CD4-positive, alpha-beta memory T cell (primary cell): ENCODE measurements around the gene TBX2. TPM values are rescaled to one million over a fixed set of nuclear protein-coding genes. Genes with fewer than 3 reads are reported as not detected.
A peak's percentile ranks its signal among the peaks of the same experiment; 100 is the strongest.
"Not testable (repeated sequence)": the region's sequence is repeated elsewhere in the genome, so short reads cannot be mapped to it uniquely, and the experiment has no call there.

Source experiments
- CTCF ChIA-PET: fragments of 350-600 bp; sonication (Branson Sonifier 250); formaldehyde crosslinking; loops from one replicate; lab custom pipeline; 2021; ENCODE audit warnings: inconsistent platforms; ENCODE audit not compliant: partially characterized antibody; lab: Charles Lee
- POLR2A ChIA-PET: fragments of 350-600 bp; sonication (Branson Sonifier 250); formaldehyde crosslinking; loops from one replicate; lab custom pipeline; 2021; ENCODE audit not compliant: partially characterized antibody; lab: Charles Lee
- DNase-seq, 5 donors: peaks; one replicate each; pipeline versions ENCODE4 v3.0.0 to v3.0.0-alpha.2; 2020 to 2022; ENCODE audit warnings: mixed read lengths in 1 of 5
- H3K27ac ChIP-seq: one replicate; pipeline ENCODE4 v1.7.0; 2013; ENCODE audit warnings: low read depth, low read length
- H3K27me3 ChIP-seq: 2 replicates; pipeline ENCODE4 v1.7.0; 2013; ENCODE audit warnings: mild to moderate bottlenecking, low read length, moderate library complexity; ENCODE audit not compliant: insufficient read depth
- H3K36me3 ChIP-seq: 2 replicates; pipeline ENCODE4 v1.7.0; 2013; ENCODE audit warnings: mild to moderate bottlenecking, low read length, moderate library complexity; ENCODE audit not compliant: insufficient read depth
- H3K4me1 ChIP-seq: 2 replicates; pipeline ENCODE4 v1.7.0; 2013; ENCODE audit warnings: mild to moderate bottlenecking, low read length, moderate library complexity; ENCODE audit not compliant: insufficient read depth
- H3K4me3 ChIP-seq, 2 donors: one replicate each; pipeline ENCODE4 v1.7.0; 2013; ENCODE audit warnings: low read length in 2 of 2, mild to moderate bottlenecking in 1 of 2
- H3K9me3 ChIP-seq, 2 donors: one replicate each; pipeline ENCODE4 v1.7.0; 2013; ENCODE audit warnings: low read length in 2 of 2, control low read depth in 1 of 2; ENCODE audit not compliant: control insufficient read depth in 1 of 2
- H3K27ac Mint-ChIP-seq, 7 donors: one replicate each; pipeline ENCODE4 v1.8.0; 2020 to 2021; ENCODE audit warnings: mixed read lengths in 7 of 7, mild to moderate bottlenecking in 6 of 7, inconsistent platforms in 3 of 7, moderate library complexity in 3 of 7
- H3K27me3 Mint-ChIP-seq, 2 donors: one replicate each; pipeline ENCODE4 v1.8.0; 2020 to 2021; ENCODE audit warnings: mixed read lengths in 2 of 2
- H3K36me3 Mint-ChIP-seq, 2 donors: one replicate each; pipeline ENCODE4 v1.8.0; 2020 to 2021; ENCODE audit warnings: mixed read lengths in 2 of 2, inconsistent platforms in 1 of 2, mild to moderate bottlenecking in 1 of 2
- H3K4me1 Mint-ChIP-seq, 4 donors: one replicate each; pipeline ENCODE4 v1.8.0; 2020 to 2021; ENCODE audit warnings: mixed read lengths in 4 of 4, mild to moderate bottlenecking in 1 of 4
- H3K4me3 Mint-ChIP-seq, 8 donors: one replicate each; pipeline ENCODE4 v1.8.0; 2020 to 2021; ENCODE audit warnings: mixed read lengths in 8 of 8, mild to moderate bottlenecking in 7 of 8, moderate library complexity in 6 of 8, inconsistent platforms in 3 of 8
- H3K9me3 Mint-ChIP-seq, 8 donors: one replicate each; pipeline ENCODE4 v1.8.0; 2020 to 2021; ENCODE audit warnings: mixed read lengths in 8 of 8, mild to moderate bottlenecking in 5 of 8, inconsistent platforms in 3 of 8, moderate library complexity in 1 of 8
- intact Hi-C: fragments of 100-400 bp; cut with micrococcal nuclease; formaldehyde crosslinking; loops from one replicate; pipeline ENCODE4 v1.15.1; 2023
- polyA plus RNA-seq, 2 donors: library from polyadenylated mRNA; unstranded; fragments of 300-500 nt; fragmentation: Illumina TruSeq; gene quantifications; one replicate each; pipeline ENCODE4 v1.2.3, GENCODE V29; 2021
- total RNA-seq, 2 experiments: library from RNA; stranded (reverse); gene quantifications; one replicate each; pipeline ENCODE4 v1.2.3, GENCODE V29; 2021

The TBX2 gene
- total and polyA plus RNA-seq, 4 experiments from 2014 or later = not detected

GRCh38 chr17:61449140-61449539, 49.5 kb downstream of the TBX2 start:
- POLR2A ChIA-PET, intact Hi-C loops: not testable (repeated sequence)

GRCh38 chr17:61449707-61450640, 50.3 kb downstream of the TBX2 start:
- Mint-ChIP-seq H3K36me3 (peaks cover 0 to 3% of the 10 kb centered on the region in 2 donors), H3K27me3 (peaks cover 36 to 45% of the 10 kb centered on the region in 2 donors), H3K4me3 (no peak overlapping the region), H3K27ac (no peak overlapping the region), H3K4me1 (peaks cover 10 to 25% (median 18%) of the 10 kb centered on the region in 4 donors), H3K9me3 (peaks cover 0 to 3% (median 0%) of the 10 kb centered on the region in 8 donors)
- Histone ChIP-seq H3K9me3 (no peaks in the 10 kb centered on the region), H3K4me1 (peaks cover 5% of the 10 kb centered on the region), H3K27me3 (peaks cover 22% of the 10 kb centered on the region), H3K27ac (no peak overlapping the region), H3K36me3 (no peaks in the 10 kb centered on the region), H3K4me3 (no peak overlapping the region)
- POLR2A ChIA-PET = interaction anchor here (0.6 kb wide), 1 partner anchor 380 kb away, joined by 3 read pairs; no protein-coding TSS in a partner anchor
- CTCF ChIA-PET = interaction anchor here (0.7 to 1.9 kb wide), 2 partner anchors 38 to 229 kb away, joined by 3 to 7 read pairs; no protein-coding TSS in a partner anchor
- intact Hi-C loops = no loop called here
- DNase-seq = no peak

More at GRCh38 chr17:61449140-61449539, 49.5 kb downstream of the TBX2 start:
- Mint-ChIP-seq H3K4me1 (peaks cover 10 to 22% (median 14%) of the 10 kb centered on the region in 4 donors), H3K27me3 (peaks cover 35 to 46% of the 10 kb centered on the region in 2 donors)
- not testable (repeated sequence) for DNase-seq, H3K36me3 ChIP-seq, H3K9me3 ChIP-seq, H3K36me3 Mint-ChIP-seq, H3K4me3 ChIP-seq, H3K27ac Mint-ChIP-seq, H3K4me1 ChIP-seq, H3K27ac ChIP-seq, H3K4me3 Mint-ChIP-seq, H3K9me3 Mint-ChIP-seq
- peaks cover 22% of the 10 kb centered on the region for H3K27me3 ChIP-seq
- CTCF ChIA-PET = interaction anchor here (0.7 to 1.9 kb wide), 3 partner anchors 9 to 228 kb away, joined by 3 to 7 read pairs (median 4); no protein-coding TSS in a partner anchor

GRCh38 chr17:61450641-61451537, 51.2 kb downstream of the TBX2 start:
- intact Hi-C loops = no loop called here
- CTCF ChIA-PET = no interaction called here

GRCh38 chr17:61451538-61452300, 52.1 kb downstream of the TBX2 start:
- Mint-ChIP-seq H3K27me3 (peaks cover 40 to 52% of the 10 kb centered on the region in 2 donors), H3K36me3 (peaks cover 0 to 3% of the 10 kb centered on the region in 2 donors), H3K4me3 (peak overlapping the region in 1 of 8 donors; percentile 71), H3K9me3 (peaks cover 0 to 3% (median 0%) of the 10 kb centered on the region in 8 donors), H3K4me1 (peaks cover 13 to 34% (median 23%) of the 10 kb centered on the region in 4 donors), H3K27ac (no peak overlapping the region)
- Histone ChIP-seq H3K9me3 (no peaks in the 10 kb centered on the region), H3K36me3 (no peaks in the 10 kb centered on the region), H3K27me3 (peaks cover 22% of the 10 kb centered on the region), H3K4me1 (peaks cover 5% of the 10 kb centered on the region), H3K4me3 (no peak overlapping the region), H3K27ac (no peak overlapping the region)
- intact Hi-C loops = no loop called here
- DNase-seq = no peak
- ChIA-PET POLR2A (no interaction called here), CTCF (interaction anchor here (0.5 kb wide), 1 partner anchor 480 kb away, joined by 3 read pairs; no protein-coding TSS in a partner anchor)

More at GRCh38 chr17:61450641-61451537, 51.2 kb downstream of the TBX2 start:
- peaks cover 13 to 34% (median 23%) of the 10 kb centered on the region in 4 donors for H3K4me1 Mint-ChIP-seq
- peaks cover 0 to 3% of the 10 kb centered on the region in 2 donors for H3K36me3 Mint-ChIP-seq
- Histone ChIP-seq H3K36me3 (no peaks in the 10 kb centered on the region), H3K9me3 (no peaks in the 10 kb centered on the region), H3K4me1 (peaks cover 5% of the 10 kb centered on the region), H3K4me3 (no peak overlapping the region), H3K27ac (no peak overlapping the region), H3K27me3 (peaks cover 22% of the 10 kb centered on the region)
- POLR2A ChIA-PET = interaction anchor here (0.6 kb wide), 1 partner anchor 379 kb away, joined by 3 read pairs; no protein-coding TSS in a partner anchor
- peaks cover 0 to 3% (median 0%) of the 10 kb centered on the region in 8 donors for H3K9me3 Mint-ChIP-seq
- no peak for DNase-seq
- H3K4me3 Mint-ChIP-seq = peak overlapping the region; percentile 18 to 75 (median 54)
- peaks cover 39 to 52% of the 10 kb centered on the region in 2 donors for H3K27me3 Mint-ChIP-seq
- H3K27ac Mint-ChIP-seq = no peak overlapping the region

- intact Hi-C loops = no loop called here
- Mint-ChIP-seq H3K27ac (no peak within 1 kb of the TSS), H3K9me3 (peaks cover 0 to 5% (median 0%) of the 10 kb centered on the region in 8 donors), H3K36me3 (peaks cover 0 to 3% of the 10 kb centered on the region in 2 donors), H3K4me3 (peak within 1 kb of the TSS; percentile 27 to 77 (median 67)), H3K27me3 (peaks cover 43 to 57% of the 10 kb centered on the region in 2 donors), H3K4me1 (peaks cover 17 to 41% (median 29%) of the 10 kb centered on the region in 4 donors)
- no peaks in the 10 kb centered on the region for H3K36me3 ChIP-seq
- no peaks in the 10 kb centered on the region for H3K9me3 ChIP-seq
- ChIA-PET CTCF (interaction anchor here (0.5 kb wide), 1 partner anchor 481 kb away, joined by 3 read pairs; no protein-coding TSS in a partner anchor), POLR2A (no interaction called here)
- no peak within 1 kb of the TSS for H3K4me3 ChIP-seq
- DNase-seq = no peak
- H3K27me3 ChIP-seq = peaks cover 22% of the 10 kb centered on the region
- peaks cover 8% of the 10 kb centered on the region for H3K4me1 ChIP-seq
- no peak within 1 kb of the TSS for H3K27ac ChIP-seq
These were observed 53.0 kb downstream of the TBX2 start, which contains the start of gene TBX4 for GRCh38 chr17:61452301-61453290. TSS of gene TBX4 (plus strand) at chr17:61452422. CDS start at chr17:61456491, 4,069 bp downstream.
